H1 (cell line): Measurements from ENCODE around the gene NECTIN2. TPM values are rescaled to one million over a fixed set of nuclear protein-coding genes. Genes with fewer than 3 reads are reported as not detected.
"Not testable (repeated sequence)": the region's sequence is repeated elsewhere in the genome, so short reads cannot be mapped to it uniquely, and the experiment has no call there.

ENCODE experiments used
- CTCF ChIA-PET: fragments of 300-600 bp; sonication (Branson Sonifier 250); formaldehyde crosslinking; loops from one replicate; lab custom pipeline; 2021; ENCODE audit not compliant: partially characterized antibody; lab: Charles Lee
- POLR2A ChIA-PET: fragments of 300-600 bp; sonication (Branson Sonifier 250); formaldehyde crosslinking; loops from one replicate; lab custom pipeline; 2021; ENCODE audit warnings: inconsistent platforms; ENCODE audit not compliant: partially characterized antibody; lab: Charles Lee
- DNase-seq, 2 experiments: peaks; one replicate each; pipeline versions ENCODE4 v3.0.0 to v3.0.0-alpha.2; 2010 to 2022; ENCODE audit warnings: low spot score in 2 of 2, low read depth in 1 of 2, mixed read lengths in 1 of 2
- FAIRE-seq: peaks from 2 replicates; lab custom pipeline; 2011; peaks lifted over from hg19 to GRCh38; lab: Jason Lieb, UNC
- H2AFZ ChIP-seq: 2 replicates; pipeline ENCODE4 v1.8.1; 2012; ENCODE audit warnings: low read length, inconsistent platforms
- H2AK5ac ChIP-seq: 2 replicates; pipeline ENCODE4 v1.6.1; 2013; ENCODE audit warnings: low read depth, low read length
- H2BK120ac ChIP-seq: replicated peaks from 2 replicates; pipeline ENCODE3; 2013; ENCODE audit warnings: low read depth, low read length, inconsistent platforms
- H2BK12ac ChIP-seq: 2 replicates; pipeline ENCODE4 v1.6.1; 2013; ENCODE audit warnings: low read depth, low read length
- H2BK15ac ChIP-seq: 2 replicates; pipeline ENCODE4 v1.6.1; 2013; ENCODE audit warnings: low read length
- H2BK20ac ChIP-seq: 2 replicates; pipeline ENCODE4 v1.6.1; 2013; ENCODE audit warnings: low read length
- H2BK5ac ChIP-seq: 2 replicates; pipeline ENCODE4 v1.6.1; 2013; ENCODE audit warnings: low read depth, low read length
- H3K14ac ChIP-seq: 2 replicates; pipeline ENCODE4 v1.6.1; 2013; ENCODE audit warnings: inconsistent platforms; ENCODE audit not compliant: insufficient read length
- H3K18ac ChIP-seq: 2 replicates; pipeline ENCODE4 v1.6.1; 2013; ENCODE audit warnings: low read length; ENCODE audit errors: extremely low read depth
- H3K23ac ChIP-seq: 2 replicates; pipeline ENCODE4 v1.6.1; 2013; ENCODE audit warnings: inconsistent platforms; ENCODE audit not compliant: insufficient read length
- H3K23me2 ChIP-seq: 2 replicates; pipeline ENCODE4 v1.6.1; 2013; ENCODE audit warnings: low read depth, low read length
- H3K27ac ChIP-seq: 2 replicates; pipeline ENCODE4 v1.6.1; 2011; ENCODE audit warnings: low read depth, low read length, inconsistent platforms
- H3K27me3 ChIP-seq, 4 experiments: replicated peaks in 1 of 4; 1 replicate in 1 of 4; 2 replicates in 3 of 4; pipeline versions ENCODE4 v1.6.1 to v1.8.1; 2011 to 2013; ENCODE audit warnings: low read length in 3 of 4, mild to moderate bottlenecking in 3 of 4, inconsistent platforms in 2 of 4, mixed read lengths in 2 of 4, moderate library complexity in 1 of 4; ENCODE audit not compliant: control insufficient read depth in 3 of 4, insufficient read depth in 3 of 4; ENCODE audit errors: extremely low read depth in 1 of 4
- H3K36me3 ChIP-seq, 4 experiments: 2 replicates each; pipeline versions ENCODE4 v1.6.1 to v1.8.1; 2011 to 2013; ENCODE audit warnings: mild to moderate bottlenecking in 4 of 4, low read length in 3 of 4, moderate library complexity in 2 of 4, control low read depth in 1 of 4, inconsistent platforms in 1 of 4; ENCODE audit not compliant: insufficient read depth in 4 of 4, control insufficient read depth in 2 of 4
- H3K4ac ChIP-seq: replicated peaks from 2 replicates; pipeline ENCODE3; 2013; ENCODE audit warnings: low read length, low read depth, mixed read lengths, inconsistent platforms; ENCODE audit not compliant: insufficient read length
- H3K4me1 ChIP-seq, 4 experiments: replicated peaks in 1 of 4; 1 replicate in 1 of 4; 2 replicates in 3 of 4; pipeline versions ENCODE4 v1.6.1 to v1.8.1; 2011 to 2013; ENCODE audit warnings: low read length in 3 of 4, inconsistent platforms in 2 of 4, mixed read lengths in 1 of 4; ENCODE audit not compliant: insufficient read depth in 4 of 4, control insufficient read depth in 3 of 4
- H3K4me2 ChIP-seq, 2 experiments: 2 replicates each; pipeline versions ENCODE4 v1.6.1 to v1.8.1; 2011 to 2013; ENCODE audit warnings: low read depth in 2 of 2, low read length in 2 of 2, control low read depth in 1 of 2, inconsistent platforms in 1 of 2, mild to moderate bottlenecking in 1 of 2; ENCODE audit not compliant: insufficient read depth in 1 of 2
- H3K4me3 ChIP-seq, 4 experiments: fragments of 200-600, 300-600 bp in 1 of 4; sonication (generic), shearing (Covaris generic), sonication (Bioruptor Twin) in 1 of 4; 2 replicates each; pipeline versions ENCODE4 v1.5.1 to v1.8.1; 2011 to 2016; ENCODE audit warnings: low read length in 4 of 4, low read depth in 3 of 4, control low read depth in 2 of 4, inconsistent platforms in 2 of 4, mild to moderate bottlenecking in 2 of 4, mixed read lengths in 1 of 4, moderate library complexity in 1 of 4; ENCODE audit not compliant: insufficient read depth in 2 of 4; ENCODE audit errors: extremely low read depth in 1 of 4
- H3K56ac ChIP-seq: replicated peaks from 2 replicates; pipeline ENCODE3; 2013; ENCODE audit warnings: low read depth, mild to moderate bottlenecking, mixed read lengths, low read length, inconsistent platforms; ENCODE audit not compliant: insufficient read length
- H3K79me1 ChIP-seq: 2 replicates; pipeline ENCODE4 v1.6.1; 2013; ENCODE audit warnings: low read depth, low read length, control low read depth
- H3K79me2 ChIP-seq, 2 experiments: 2 replicates each; pipeline versions ENCODE4 v1.6.1 to v1.8.1; 2012 to 2013; ENCODE audit warnings: low read length in 2 of 2, mild to moderate bottlenecking in 2 of 2, inconsistent platforms in 1 of 2; ENCODE audit not compliant: insufficient read depth in 2 of 2, control insufficient read depth in 1 of 2
- H3K9ac ChIP-seq, 4 experiments: replicated peaks in 1 of 4; 1 replicate in 1 of 4; 2 replicates in 3 of 4; pipeline versions ENCODE4 v1.6.1 to v1.8.1; 2011 to 2013; ENCODE audit warnings: low read depth in 3 of 4, low read length in 3 of 4, control low read depth in 2 of 4, mild to moderate bottlenecking in 2 of 4, moderate library complexity in 2 of 4, inconsistent platforms in 1 of 4; ENCODE audit errors: extremely low read depth in 1 of 4
- H3K9me3 ChIP-seq, 2 experiments: 2 replicates each; pipeline versions ENCODE4 v1.6.1 to v1.8.1; 2012 to 2013; ENCODE audit warnings: mild to moderate bottlenecking in 2 of 2, moderate library complexity in 2 of 2, control low read depth in 1 of 2, inconsistent platforms in 1 of 2, low read depth in 1 of 2, low read length in 1 of 2, mixed read lengths in 1 of 2; ENCODE audit not compliant: insufficient read depth in 2 of 2
- H4K20me1 ChIP-seq, 2 experiments: replicated peaks in 1 of 2; 2 replicates each; pipeline versions ENCODE3 to v1.8.1; 2011 to 2013; ENCODE audit warnings: inconsistent platforms in 2 of 2, low read length in 2 of 2, mild to moderate bottlenecking in 1 of 2; ENCODE audit not compliant: insufficient read depth in 2 of 2, control insufficient read depth in 1 of 2
- H4K5ac ChIP-seq: 2 replicates; pipeline ENCODE4 v1.6.1; 2013; ENCODE audit warnings: low read length, low read depth, mixed read lengths, inconsistent platforms; ENCODE audit not compliant: insufficient read length
- H4K8ac ChIP-seq: 2 replicates; pipeline ENCODE4 v1.8.0; 2013; ENCODE audit warnings: mild to moderate bottlenecking, moderate library complexity, low read length, inconsistent platforms; ENCODE audit not compliant: insufficient read depth; ENCODE audit errors: extremely low read depth
- H4K91ac ChIP-seq: replicated peaks from 2 replicates; pipeline ENCODE3; 2013; ENCODE audit warnings: low read length, mixed read lengths, inconsistent platforms; ENCODE audit not compliant: insufficient read length
- WGBS, 2 experiments: shearing (Covaris generic) in 1 of 2; methylation state at CpG; one replicate each; pipeline versions ENCODE4 v1.1.6 to v1.1.7; 2013 to 2015; ENCODE audit warnings: low lambda C conversion rate in 2 of 2, mixed read lengths in 2 of 2, inconsistent platforms in 1 of 2, low coverage in 1 of 2, missing lambda C conversion rate in 1 of 2; ENCODE audit not compliant: insufficient replicate concordance in 2 of 2, insufficient coverage in 1 of 2, insufficient read length in 1 of 2; ENCODE audit errors: extremely low coverage in 1 of 2, missing lambda C conversion rate in 1 of 2; 5-methylcytosine and 5-hydroxymethylcytosine counted together
- polyA plus RNA-seq, 7 experiments: library from polyadenylated mRNA; depleted of rRNA in 3 of 7; stranded (reverse) in 5 of 7; unstranded in 2 of 7; fragments of >200 nt in 5 of 7; fragments of 200-250 nt in 2 of 7; gene quantifications; 1 replicate in 5 of 7; 2 replicates in 1 of 7; 4 replicates in 1 of 7; pipeline versions ENCODE4 v1.2.1 to v1.2.3, GENCODE V29; 2011 to 2013; ENCODE audit warnings: missing spikeins in 2 of 7, mixed read lengths in 2 of 7
- total RNA-seq: library from RNA; stranded (reverse); fragmentation: NEBNext Ultra II Directional; extraction: Animal tissue kit (Norgen Biotek cat#: 25700); gene quantifications from 2 replicates; pipeline ENCODE4 v1.2.1, GENCODE V29; 2021

The NECTIN2 gene
- total and polyA plus RNA-seq, 2 of the 8 experiments (the other 6 are each of a cell fraction or from before 2014, with no cell fraction given) = 184 to 237 TPM

- H3K79me2 ChIP-seq = peaks cover 7 to 19% of the 10 kb centered on the region in 2 experiments
- H4K5ac ChIP-seq, H3K56ac ChIP-seq, H3K4me1 ChIP-seq, H3K27me3 ChIP-seq, H2BK12ac ChIP-seq, H2AK5ac ChIP-seq, DNase-seq, H2AFZ ChIP-seq, H2BK5ac ChIP-seq, H3K9ac ChIP-seq, H3K18ac ChIP-seq, FAIRE-seq, H4K91ac ChIP-seq, H2BK120ac ChIP-seq, H3K14ac ChIP-seq, H3K4me2 ChIP-seq, H4K8ac ChIP-seq, H3K27ac ChIP-seq, H3K23ac ChIP-seq, H2BK20ac ChIP-seq, H3K9me3 ChIP-seq, H2BK15ac ChIP-seq, H3K4ac ChIP-seq, H3K4me3 ChIP-seq: not testable (repeated sequence)
- peaks cover 14 to 53% (median 20%) of the 10 kb centered on the region in 4 experiments for H3K36me3 ChIP-seq
- peaks cover 17% of the 10 kb centered on the region for H3K23me2 ChIP-seq
- ChIA-PET POLR2A (interaction anchor here (0.9 to 1.3 kb wide), 4 partner anchors 8 to 124 kb away, joined by 3 to 4 read pairs (median 4); no protein-coding TSS in a partner anchor), CTCF (interaction anchor here (1.5 kb wide), 1 partner anchor 38 kb away, joined by 4 read pairs; no protein-coding TSS in a partner anchor)
- WGBS, 2 experiments = 87% methylated on average over 1 of the region's 5 CpGs; no CpG with 5 or more reads in 1 of the 2 experiments
- peaks cover 12 to 13% of the 10 kb centered on the region in 2 experiments for H4K20me1 ChIP-seq
- H3K79me1 ChIP-seq = peaks cover 14% of the 10 kb centered on the region
These were observed 42.2 kb downstream of the NECTIN2 start for GRCh38 chr19:44888335-44888734.
